Activated T-helper 17 cell treated with anti-CD3 and anti-CD28 coated beads, Interleukin-2, amount 50 U/mL, for 72 hours (primary cell): Measurements from ENCODE around the gene ECT2. TPM values are rescaled to one million over a fixed set of nuclear protein-coding genes. Genes with fewer than 3 reads are reported as not detected.
"Not testable (repeated sequence)": the region's sequence is repeated elsewhere in the genome, so short reads cannot be mapped to it uniquely, and the experiment has no call there.

ENCODE experiments used
- ATAC-seq: fragments of 150-1000 bp; cut with Tn5 transposase; replicated peaks from 2 replicates; pipeline ENCODE4 v1.10.0; 2021; ENCODE audit warnings: mild to moderate bottlenecking, moderate library complexity
- H3K27ac Mint-ChIP-seq: one replicate; pipeline ENCODE4 v1.8.0; 2022; ENCODE audit warnings: mixed read lengths
- H3K27me3 Mint-ChIP-seq: one replicate; pipeline ENCODE4 v1.8.0; 2022; ENCODE audit warnings: mixed read lengths
- H3K36me3 Mint-ChIP-seq: one replicate; pipeline ENCODE4 v1.8.0; 2022; ENCODE audit warnings: low read depth, mild to moderate bottlenecking, mixed read lengths
- H3K4me1 Mint-ChIP-seq: one replicate; pipeline ENCODE4 v1.8.0; 2022; ENCODE audit warnings: mixed read lengths
- H3K4me3 Mint-ChIP-seq: one replicate; pipeline ENCODE4 v1.8.0; 2022; ENCODE audit warnings: mild to moderate bottlenecking, mixed read lengths
- H3K9me3 Mint-ChIP-seq: one replicate; pipeline ENCODE4 v1.8.0; 2022; ENCODE audit warnings: mixed read lengths
- total RNA-seq, 2 donors: library from RNA; stranded (reverse); gene quantifications; one replicate each; pipeline ENCODE4 v1.2.3, GENCODE V29; 2022

The ECT2 gene
- total RNA-seq, 2 donors from 2014 or later: 43.3 to 54.0 TPM

DNA sequence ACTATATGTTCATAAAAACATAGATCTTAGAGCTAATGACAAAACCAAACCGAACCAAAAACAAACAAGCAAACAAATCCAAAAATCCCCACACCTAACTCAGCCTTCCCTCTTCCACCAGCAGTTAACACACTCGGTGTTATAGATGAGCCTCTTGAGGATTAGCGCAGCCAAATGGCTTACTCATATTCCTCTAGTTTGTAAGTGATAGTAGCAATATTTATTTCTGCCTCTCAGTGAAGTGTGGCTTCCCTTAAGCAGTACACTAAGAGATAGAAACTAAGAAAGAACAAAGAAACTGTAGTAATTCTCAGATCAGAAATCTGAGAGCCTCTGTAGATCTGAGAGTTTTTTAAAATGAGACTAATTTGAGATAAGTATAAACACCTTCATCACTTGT is 37.2 kb upstream of the ECT2 start:
- no peaks in the 10 kb centered on the region for H3K27me3 Mint-ChIP-seq
- no peaks in the 10 kb centered on the region for H3K9me3 Mint-ChIP-seq
- no peaks in the 10 kb centered on the region for H3K36me3 Mint-ChIP-seq
- H3K4me1 Mint-ChIP-seq: no peaks in the 10 kb centered on the region
- H3K27ac Mint-ChIP-seq: no peak overlapping the region
- ATAC-seq: no peak
- H3K4me3 Mint-ChIP-seq: no peak overlapping the region

GRCh38 chr3:172716476-172716875 is 34.0 kb upstream of the ECT2 start:
- Mint-ChIP-seq H3K4me3 (no peak overlapping the region), H3K4me1 (no peaks in the 10 kb centered on the region), H3K27me3 (peaks cover 4% of the 10 kb centered on the region), H3K27ac (no peak overlapping the region), H3K9me3 (no peaks in the 10 kb centered on the region), H3K36me3 (no peaks in the 10 kb centered on the region)
- ATAC-seq: no peak

- Mint-ChIP-seq H3K27ac (no peak overlapping the region), H3K27me3 (peaks cover 4% of the 10 kb centered on the region), H3K9me3 (no peaks in the 10 kb centered on the region), H3K4me1 (no peaks in the 10 kb centered on the region), H3K4me3 (no peak overlapping the region), H3K36me3 (no peaks in the 10 kb centered on the region)
- ATAC-seq: peak; percentile 43
These were observed 32.9 kb upstream of the ECT2 start for GRCh38 chr3:172717493-172718088.

- H3K27me3 Mint-ChIP-seq, H3K4me1 Mint-ChIP-seq, H3K36me3 Mint-ChIP-seq, ATAC-seq, H3K27ac Mint-ChIP-seq, H3K4me3 Mint-ChIP-seq, H3K9me3 Mint-ChIP-seq: not testable (repeated sequence)
These were observed 27.9 kb upstream of the ECT2 start for GRCh38 chr3:172722536-172723040.

GRCh38 chr3:172726380-172726779 is 24.1 kb upstream of the ECT2 start:
- no peak overlapping the region for H3K4me3 Mint-ChIP-seq
- H3K4me1 Mint-ChIP-seq: no peaks in the 10 kb centered on the region
- H3K27me3 Mint-ChIP-seq: no peaks in the 10 kb centered on the region
- no peak for ATAC-seq
- no peaks in the 10 kb centered on the region for H3K36me3 Mint-ChIP-seq
- no peaks in the 10 kb centered on the region for H3K9me3 Mint-ChIP-seq
- no peak overlapping the region for H3K27ac Mint-ChIP-seq

DNA sequence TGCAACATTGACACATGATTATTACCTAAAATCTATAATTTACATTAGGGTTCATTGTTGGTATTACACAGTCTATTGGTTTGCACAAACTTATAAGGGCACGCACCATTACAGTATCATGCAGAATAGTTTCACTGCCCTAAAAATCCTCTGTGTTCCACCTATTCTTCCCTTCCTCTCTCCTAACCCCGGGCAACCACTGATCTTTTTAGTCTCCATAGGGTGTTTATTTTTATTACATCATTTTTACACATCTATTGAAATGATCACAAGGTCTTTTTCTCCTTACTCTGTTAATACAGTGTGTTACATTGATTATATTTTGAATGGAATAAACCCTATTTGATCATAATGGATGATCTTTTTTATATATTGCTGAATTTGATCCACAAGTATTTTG is 15.5 kb upstream of the ECT2 start:
- no peak for ATAC-seq

GRCh38 chr3:172739462-172739861 is 11.1 kb upstream of the ECT2 start:
- Mint-ChIP-seq H3K27ac (no peak overlapping the region), H3K36me3 (no peaks in the 10 kb centered on the region)
- no peak for ATAC-seq

More for the DNA sequence above, 15.5 kb upstream of the ECT2 start:
- Mint-ChIP-seq H3K36me3 (no peaks in the 10 kb centered on the region), H3K27ac (no peak overlapping the region), H3K27me3 (peaks cover 8% of the 10 kb centered on the region), H3K4me1 (no peaks in the 10 kb centered on the region), H3K9me3 (no peaks in the 10 kb centered on the region), H3K4me3 (no peak overlapping the region)

GRCh38 chr3:172746475-172746874 is 4.1 kb upstream of the ECT2 start:
- H3K36me3 Mint-ChIP-seq: peaks cover 7% of the 10 kb centered on the region
- no peak overlapping the region for H3K27ac Mint-ChIP-seq
- H3K4me3 Mint-ChIP-seq: no peak overlapping the region
- H3K27me3 Mint-ChIP-seq: no peaks in the 10 kb centered on the region
- no peak for ATAC-seq
- H3K4me1 Mint-ChIP-seq: peaks cover 2% of the 10 kb centered on the region
- no peaks in the 10 kb centered on the region for H3K9me3 Mint-ChIP-seq

More at GRCh38 chr3:172739462-172739861, 11.1 kb upstream of the ECT2 start:
- Mint-ChIP-seq H3K4me1 (no peaks in the 10 kb centered on the region), H3K9me3 (no peaks in the 10 kb centered on the region), H3K4me3 (no peak overlapping the region), H3K27me3 (peaks cover 5% of the 10 kb centered on the region)

DNA sequence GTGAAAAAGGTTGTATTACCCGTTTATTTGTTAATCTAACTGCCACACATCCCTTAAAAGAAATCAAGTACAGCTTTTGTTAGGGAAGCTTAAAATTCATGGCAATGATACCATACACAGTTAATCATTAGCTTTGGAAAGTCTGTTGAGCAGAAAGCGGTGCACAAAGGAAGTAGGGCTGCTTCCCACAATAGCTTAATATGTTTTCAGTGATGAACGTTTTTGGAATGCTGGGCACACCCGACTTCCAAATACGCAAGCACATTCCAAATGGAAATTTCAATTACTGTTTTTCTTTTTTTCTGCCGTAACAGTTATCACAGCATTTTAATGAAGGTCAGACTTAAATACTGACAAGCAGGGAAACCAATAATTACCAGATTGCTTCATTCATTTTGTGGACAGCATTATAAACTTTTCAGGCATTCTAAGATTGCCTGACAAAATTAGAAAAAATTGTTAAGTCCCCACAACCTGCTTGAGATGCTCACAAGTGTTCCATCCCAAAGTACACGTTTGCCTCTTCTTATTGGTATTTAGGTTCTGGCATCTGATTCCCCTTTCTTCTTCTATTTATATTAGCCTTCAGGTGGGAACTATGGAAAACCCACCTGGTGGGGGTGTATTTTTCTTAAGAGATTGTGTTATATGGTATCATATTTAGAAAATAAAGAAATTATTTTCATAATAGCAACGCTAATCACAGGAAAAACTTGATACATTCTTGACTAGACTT is 1.1 kb upstream of the ECT2 start:
- peak overlapping the region; percentile 83 for H3K4me3 Mint-ChIP-seq

DNA sequence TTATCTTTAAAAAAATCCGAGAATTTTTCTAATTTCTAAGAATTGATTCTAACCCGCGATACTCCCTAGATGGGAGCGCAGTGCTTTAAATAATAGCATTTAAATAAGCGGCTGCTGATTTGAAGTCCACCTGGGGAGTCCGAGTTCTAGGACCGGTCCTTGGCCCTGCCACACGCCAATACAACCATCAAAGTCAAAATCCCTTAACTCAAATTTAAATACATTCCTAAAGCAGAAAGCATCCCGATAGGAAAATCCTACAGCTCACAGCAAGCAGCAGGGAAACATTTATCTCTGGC is 508 bp upstream of the ECT2 start:
- ATAC-seq: no peak
- Mint-ChIP-seq H3K27me3 (no peaks in the 10 kb centered on the region), H3K36me3 (peaks cover 16% of the 10 kb centered on the region), H3K4me3 (peak overlapping the region; percentile 83), H3K9me3 (no peaks in the 10 kb centered on the region), H3K4me1 (peaks cover 20% of the 10 kb centered on the region), H3K27ac (peak overlapping the region; percentile 92)

More for the DNA sequence above, 1.1 kb upstream of the ECT2 start:
- Mint-ChIP-seq H3K27me3 (no peaks in the 10 kb centered on the region), H3K9me3 (no peaks in the 10 kb centered on the region), H3K36me3 (peaks cover 12% of the 10 kb centered on the region), H3K27ac (peak overlapping the region; percentile 92), H3K4me1 (peaks cover 16% of the 10 kb centered on the region)
- ATAC-seq: no peak

DNA sequence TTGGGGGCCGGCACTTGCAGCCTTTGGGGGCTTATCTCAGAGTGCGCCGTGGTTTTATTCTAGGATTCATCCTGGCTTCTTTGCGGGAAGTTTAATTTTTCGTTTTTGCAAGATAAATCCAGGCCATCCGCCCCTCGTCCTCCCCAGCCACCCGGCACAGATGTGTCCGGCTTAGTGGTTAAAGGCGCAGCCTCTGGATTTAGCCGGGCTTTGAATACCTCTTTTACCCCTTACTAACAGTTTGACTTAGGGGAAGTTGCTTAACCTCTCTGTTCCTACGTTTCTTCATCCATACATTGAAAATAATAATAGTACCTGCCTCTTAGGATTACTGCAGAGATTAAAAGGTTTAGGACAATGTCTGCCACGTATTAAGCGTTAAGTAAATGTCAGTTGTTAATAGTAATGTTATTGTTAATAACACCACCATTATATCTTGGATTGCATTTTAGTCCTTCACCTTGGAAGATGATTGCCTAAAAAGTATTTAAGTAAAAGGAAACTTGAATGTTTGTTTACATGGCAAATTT is 714 bp downstream of the ECT2 start:
- Mint-ChIP-seq H3K4me3 (peak overlapping the region; percentile 83), H3K27me3 (no peaks in the 10 kb centered on the region), H3K9me3 (no peaks in the 10 kb centered on the region), H3K27ac (peak overlapping the region; percentile 92), H3K4me1 (peaks cover 21% of the 10 kb centered on the region), H3K36me3 (peaks cover 28% of the 10 kb centered on the region)
- no peak for ATAC-seq

GRCh38 chr3:172752651-172753050 is 2.1 kb downstream of the ECT2 start:
- no peaks in the 10 kb centered on the region for H3K9me3 Mint-ChIP-seq
- peaks cover 21% of the 10 kb centered on the region for H3K4me1 Mint-ChIP-seq
- no peak overlapping the region for H3K27ac Mint-ChIP-seq
- no peaks in the 10 kb centered on the region for H3K27me3 Mint-ChIP-seq
- no peak for ATAC-seq
- H3K36me3 Mint-ChIP-seq: peaks cover 41% of the 10 kb centered on the region
- peak overlapping the region; percentile 83 for H3K4me3 Mint-ChIP-seq

DNA sequence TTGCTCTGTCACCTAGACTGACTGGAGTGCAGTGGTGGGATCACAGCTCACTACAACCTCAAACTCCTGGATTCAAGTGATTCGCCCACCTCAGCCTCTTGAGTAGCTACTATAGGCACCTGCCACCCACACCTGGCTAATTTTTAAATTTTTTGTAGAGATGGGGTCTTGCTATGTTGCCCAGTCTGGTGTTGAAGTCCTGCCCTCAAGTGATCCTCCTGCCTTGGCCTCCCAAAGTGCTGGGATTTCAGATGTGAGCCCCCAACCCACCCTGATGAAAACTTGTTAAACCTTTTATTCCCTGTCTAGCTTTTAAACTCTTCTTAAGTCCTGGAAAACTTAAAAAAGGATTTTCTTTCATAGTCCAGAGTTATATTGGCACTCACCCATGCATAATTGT is 2.6 kb downstream of the ECT2 start:
- Mint-ChIP-seq H3K4me1 (peaks cover 21% of the 10 kb centered on the region), H3K27me3 (no peaks in the 10 kb centered on the region), H3K4me3 (peak overlapping the region; percentile 83), H3K27ac (no peak overlapping the region), H3K9me3 (no peaks in the 10 kb centered on the region), H3K36me3 (peaks cover 46% of the 10 kb centered on the region)
- no peak for ATAC-seq

DNA sequence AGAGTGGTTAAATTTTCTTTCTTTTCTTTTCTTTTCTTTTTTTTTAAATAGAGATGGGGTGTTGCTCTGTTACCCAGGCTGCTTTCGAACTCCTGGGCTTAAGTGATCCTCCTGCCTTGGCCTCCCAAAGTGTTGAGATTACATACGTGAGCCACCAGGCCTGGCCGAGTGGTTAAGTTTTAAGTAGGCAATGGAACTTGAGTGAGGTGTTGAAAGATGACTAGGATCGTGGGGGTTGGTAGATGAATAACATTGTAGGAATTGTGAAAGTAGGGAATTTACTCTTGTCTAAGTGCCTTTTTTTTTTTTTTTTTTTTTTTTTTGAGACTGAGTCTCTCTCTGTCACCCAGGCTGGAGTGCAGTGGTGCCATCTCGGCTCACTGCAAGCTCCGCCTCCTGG is 9.9 kb downstream of the ECT2 start:
- not testable (repeated sequence) for H3K4me3 Mint-ChIP-seq, H3K27ac Mint-ChIP-seq, H3K4me1 Mint-ChIP-seq, H3K27me3 Mint-ChIP-seq, ATAC-seq, H3K9me3 Mint-ChIP-seq
- H3K36me3 Mint-ChIP-seq: peaks cover 81% of the 10 kb centered on the region

GRCh38 chr3:172766241-172766640 is 15.7 kb downstream of the ECT2 start:
- no peak overlapping the region for H3K27ac Mint-ChIP-seq
- no peaks in the 10 kb centered on the region for H3K27me3 Mint-ChIP-seq
- ATAC-seq: no peak
- no peaks in the 10 kb centered on the region for H3K4me1 Mint-ChIP-seq
- no peak overlapping the region for H3K4me3 Mint-ChIP-seq
- H3K36me3 Mint-ChIP-seq: peaks cover 83% of the 10 kb centered on the region
- H3K9me3 Mint-ChIP-seq: no peaks in the 10 kb centered on the region
